Measurements from ENCODE around the gene HAUS8.
A peak's percentile ranks its signal among the peaks of the same experiment; 100 is the strongest.

Gene HAUS8

GRCh38 chr19:17112271-17112670, 37.0 kb upstream of the HAUS8 start:
- ATAC-seq (ENCODE audit: low read depth): no peak
- H3K4me3 ChIP-seq (ENCODE audit: severe bottlenecking): no peak overlapping the region
- H3K27me3 ChIP-seq (ENCODE audit: insufficient read depth, poor library complexity, severe bottlenecking): no peaks in the 10 kb centered on the region
- TF ChIP-seq CTCF (IDR thresholded peaks at IDR 0.05; ENCODE audit: poor library complexity, severe bottlenecking): no peak
- no peak overlapping the region for H3K27ac ChIP-seq (ENCODE audit: poor library complexity, severe bottlenecking)
- H3K4me1 ChIP-seq (ENCODE audit: insufficient read depth, poor library complexity, severe bottlenecking): peaks cover 12% of the 10 kb centered on the region
- H3K36me3 ChIP-seq (ENCODE audit: low read depth): peaks cover 24% of the 10 kb centered on the region
- DNase-seq (ENCODE audit: low spot score): no peak
- H3K9me3 ChIP-seq (ENCODE audit: severe bottlenecking): no peaks in the 10 kb centered on the region

GRCh38 chr19:17111766-17112165, 36.5 kb upstream of the HAUS8 start:
- Histone ChIP-seq H3K4me1 (ENCODE audit: insufficient read depth, poor library complexity, severe bottlenecking) (peaks cover 14% of the 10 kb centered on the region), H3K9me3 (ENCODE audit: severe bottlenecking) (no peaks in the 10 kb centered on the region), H3K27ac (ENCODE audit: poor library complexity, severe bottlenecking) (no peak overlapping the region), H3K4me3 (ENCODE audit: severe bottlenecking) (no peak overlapping the region), H3K36me3 (ENCODE audit: low read depth) (peaks cover 24% of the 10 kb centered on the region), H3K27me3 (ENCODE audit: insufficient read depth, poor library complexity, severe bottlenecking) (no peaks in the 10 kb centered on the region)
- no peak for ATAC-seq (ENCODE audit: low read depth)
- DNase-seq (ENCODE audit: low spot score): no peak
- no peak for TF ChIP-seq CTCF (IDR thresholded peaks at IDR 0.05; ENCODE audit: poor library complexity, severe bottlenecking)

- Histone ChIP-seq H3K4me1 (ENCODE audit: insufficient read depth, poor library complexity, severe bottlenecking) (peaks cover 14% of the 10 kb centered on the region), H3K27ac (ENCODE audit: poor library complexity, severe bottlenecking) (no peak overlapping the region), H3K9me3 (ENCODE audit: severe bottlenecking) (no peaks in the 10 kb centered on the region), H3K27me3 (ENCODE audit: insufficient read depth, poor library complexity, severe bottlenecking) (no peaks in the 10 kb centered on the region), H3K4me3 (ENCODE audit: severe bottlenecking) (no peak overlapping the region), H3K36me3 (ENCODE audit: low read depth) (peaks cover 24% of the 10 kb centered on the region)
- DNase-seq (ENCODE audit: low spot score) (no peak), ATAC-seq (ENCODE audit: low read depth) (no peak)
- no peak for TF ChIP-seq CTCF (IDR thresholded peaks at IDR 0.05; ENCODE audit: poor library complexity, severe bottlenecking)
Measured at GRCh38 chr19:17110599-17110966, 35.3 kb upstream of the HAUS8 start.

GRCh38 chr19:17109962-17110598, 34.8 kb upstream of the HAUS8 start:
- DNase-seq (ENCODE audit: low spot score) (no peak), ATAC-seq (ENCODE audit: low read depth) (no peak)
- no peaks in the 10 kb centered on the region for H3K27me3 ChIP-seq (ENCODE audit: insufficient read depth, poor library complexity, severe bottlenecking)
- H3K27ac ChIP-seq (ENCODE audit: poor library complexity, severe bottlenecking): no peak overlapping the region
- H3K36me3 ChIP-seq (ENCODE audit: low read depth): peaks cover 24% of the 10 kb centered on the region
- H3K4me1 ChIP-seq (ENCODE audit: insufficient read depth, poor library complexity, severe bottlenecking): peaks cover 14% of the 10 kb centered on the region
- H3K4me3 ChIP-seq (ENCODE audit: severe bottlenecking): no peak overlapping the region
- no peaks in the 10 kb centered on the region for H3K9me3 ChIP-seq (ENCODE audit: severe bottlenecking)
- no peak for TF ChIP-seq CTCF (IDR thresholded peaks at IDR 0.05; ENCODE audit: poor library complexity, severe bottlenecking)

- TF ChIP-seq CTCF (IDR thresholded peaks at IDR 0.05; ENCODE audit: poor library complexity, severe bottlenecking): no peak
- ATAC-seq (ENCODE audit: low read depth) (no peak), DNase-seq (ENCODE audit: low spot score) (no peak)
- H3K9me3 ChIP-seq (ENCODE audit: severe bottlenecking): no peaks in the 10 kb centered on the region
- H3K4me1 ChIP-seq (ENCODE audit: insufficient read depth, poor library complexity, severe bottlenecking): peaks cover 14% of the 10 kb centered on the region
- H3K27ac ChIP-seq (ENCODE audit: poor library complexity, severe bottlenecking): peak overlapping the region; percentile 79
- peaks cover 24% of the 10 kb centered on the region for H3K36me3 ChIP-seq (ENCODE audit: low read depth)
- H3K27me3 ChIP-seq (ENCODE audit: insufficient read depth, poor library complexity, severe bottlenecking): no peaks in the 10 kb centered on the region
- H3K4me3 ChIP-seq (ENCODE audit: severe bottlenecking): no peak overlapping the region
Measured at GRCh38 chr19:17109300-17109699, 34.0 kb upstream of the HAUS8 start.
